ENCODE results near the gene TRAPPC14.

DNA sequence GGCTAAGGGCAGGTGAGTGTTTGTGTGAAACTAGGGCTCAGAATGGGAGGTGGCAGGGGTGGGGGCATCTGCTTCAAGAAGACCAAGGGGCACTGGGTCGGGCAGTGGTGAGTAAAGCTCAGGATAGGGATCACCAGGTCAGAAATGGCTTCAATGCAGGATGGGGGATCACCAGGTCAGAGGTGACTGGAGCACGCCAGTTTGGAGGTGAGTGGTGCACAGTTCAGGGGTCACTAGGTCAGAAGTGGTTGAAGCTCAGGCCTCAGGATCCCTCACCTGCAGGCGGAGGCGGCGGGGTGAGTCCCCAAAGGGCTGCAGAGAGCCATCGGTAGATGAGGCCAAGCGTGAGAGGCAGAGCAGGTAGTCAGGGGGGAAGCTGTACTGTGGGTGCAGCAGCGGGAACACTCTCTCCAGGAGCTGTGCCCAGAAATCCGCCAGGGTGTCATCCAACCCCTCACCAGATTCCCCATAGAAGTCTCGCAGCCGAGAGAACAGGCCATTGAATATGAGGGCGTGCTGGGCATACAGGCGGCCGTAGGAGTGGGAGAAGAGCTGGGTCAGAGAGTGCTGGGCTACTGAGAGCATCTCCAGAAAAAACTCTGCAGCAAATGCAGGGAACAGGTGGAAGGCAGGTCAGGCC lies 16.9 kb upstream of the TRAPPC14 start:
- TF ChIP-seq, protein P1, sequence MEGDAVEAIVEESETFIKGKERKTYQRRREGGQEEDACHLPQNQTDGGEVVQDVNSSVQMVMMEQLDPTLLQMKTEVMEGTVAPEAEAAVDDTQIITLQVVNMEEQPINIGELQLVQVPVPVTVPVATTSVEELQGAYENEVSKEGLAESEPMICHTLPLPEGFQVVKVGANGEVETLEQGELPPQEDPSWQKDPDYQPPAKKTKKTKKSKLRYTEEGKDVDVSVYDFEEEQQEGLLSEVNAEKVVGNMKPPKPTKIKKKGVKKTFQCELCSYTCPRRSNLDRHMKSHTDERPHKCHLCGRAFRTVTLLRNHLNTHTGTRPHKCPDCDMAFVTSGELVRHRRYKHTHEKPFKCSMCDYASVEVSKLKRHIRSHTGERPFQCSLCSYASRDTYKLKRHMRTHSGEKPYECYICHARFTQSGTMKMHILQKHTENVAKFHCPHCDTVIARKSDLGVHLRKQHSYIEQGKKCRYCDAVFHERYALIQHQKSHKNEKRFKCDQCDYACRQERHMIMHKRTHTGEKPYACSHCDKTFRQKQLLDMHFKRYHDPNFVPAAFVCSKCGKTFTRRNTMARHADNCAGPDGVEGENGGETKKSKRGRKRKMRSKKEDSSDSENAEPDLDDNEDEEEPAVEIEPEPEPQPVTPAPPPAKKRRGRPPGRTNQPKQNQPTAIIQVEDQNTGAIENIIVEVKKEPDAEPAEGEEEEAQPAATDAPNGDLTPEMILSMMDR (IDR thresholded peaks at IDR 0.05): no peak
- TF ChIP-seq POLR2A (IDR thresholded peaks at IDR 0.05): no peak
